Measurements from ENCODE around the gene MEMO1. TPM values are rescaled to one million over a fixed set of nuclear protein-coding genes. Genes with fewer than 3 reads are reported as not detected.

The MEMO1 gene
- total and polyA plus RNA-seq, 11 donors: 20.1 to 94.8 (median 53.0) TPM

DNA sequence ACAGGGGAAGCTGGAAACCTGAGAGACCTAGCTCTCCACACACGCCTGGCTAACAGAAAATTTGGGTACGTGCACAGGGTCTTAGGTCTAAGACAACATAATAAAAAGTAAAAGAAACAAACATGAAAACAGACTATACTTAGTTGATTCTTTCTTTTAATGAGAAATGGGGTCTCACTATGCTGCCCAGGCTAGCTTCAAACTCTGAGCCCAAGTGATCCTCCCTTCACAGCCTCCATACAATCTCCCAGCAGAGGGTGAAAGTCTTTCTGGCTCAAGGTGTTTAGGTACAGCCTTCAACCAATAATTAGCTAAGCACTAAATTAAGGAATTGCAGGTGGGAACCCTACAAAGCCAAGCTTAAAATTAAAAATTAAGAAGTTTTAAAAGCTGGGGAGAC is 116.2 kb downstream of the MEMO1 start:
- peaks cover 0 to 30% (median 17%) of the 10 kb centered on the region in 9 donors for H3K36me3 ChIP-seq
- peaks cover 0 to 36% (median 14%) of the 10 kb centered on the region in 12 donors for H3K9me3 ChIP-seq
- DNase-seq (no peak), ATAC-seq (no peak)
- TF ChIP-seq, protein P1, sequence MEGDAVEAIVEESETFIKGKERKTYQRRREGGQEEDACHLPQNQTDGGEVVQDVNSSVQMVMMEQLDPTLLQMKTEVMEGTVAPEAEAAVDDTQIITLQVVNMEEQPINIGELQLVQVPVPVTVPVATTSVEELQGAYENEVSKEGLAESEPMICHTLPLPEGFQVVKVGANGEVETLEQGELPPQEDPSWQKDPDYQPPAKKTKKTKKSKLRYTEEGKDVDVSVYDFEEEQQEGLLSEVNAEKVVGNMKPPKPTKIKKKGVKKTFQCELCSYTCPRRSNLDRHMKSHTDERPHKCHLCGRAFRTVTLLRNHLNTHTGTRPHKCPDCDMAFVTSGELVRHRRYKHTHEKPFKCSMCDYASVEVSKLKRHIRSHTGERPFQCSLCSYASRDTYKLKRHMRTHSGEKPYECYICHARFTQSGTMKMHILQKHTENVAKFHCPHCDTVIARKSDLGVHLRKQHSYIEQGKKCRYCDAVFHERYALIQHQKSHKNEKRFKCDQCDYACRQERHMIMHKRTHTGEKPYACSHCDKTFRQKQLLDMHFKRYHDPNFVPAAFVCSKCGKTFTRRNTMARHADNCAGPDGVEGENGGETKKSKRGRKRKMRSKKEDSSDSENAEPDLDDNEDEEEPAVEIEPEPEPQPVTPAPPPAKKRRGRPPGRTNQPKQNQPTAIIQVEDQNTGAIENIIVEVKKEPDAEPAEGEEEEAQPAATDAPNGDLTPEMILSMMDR (IDR thresholded peaks at IDR 0.05): no peak
- TF ChIP-seq POLR2A (IDR thresholded peaks at IDR 0.05): no peak
- H3K27ac ChIP-seq: no peak overlapping the region
- no peaks in the 10 kb centered on the region for H3K27me3 ChIP-seq
- H3K4me3 ChIP-seq: no peak overlapping the region
- H3K4me1 ChIP-seq: peaks cover 0 to 16% (median 0%) of the 10 kb centered on the region in 12 donors
- WGBS, 4 donors: 95 to 100% (median 98%) methylated on average over 2 of the region's 2 CpGs
- intact Hi-C loops (cut with DNase I): loop anchor here in 1 of 10 donors (10.0 kb wide), 1 partner anchor 110 kb away; no protein-coding TSS in a partner anchor

DNA sequence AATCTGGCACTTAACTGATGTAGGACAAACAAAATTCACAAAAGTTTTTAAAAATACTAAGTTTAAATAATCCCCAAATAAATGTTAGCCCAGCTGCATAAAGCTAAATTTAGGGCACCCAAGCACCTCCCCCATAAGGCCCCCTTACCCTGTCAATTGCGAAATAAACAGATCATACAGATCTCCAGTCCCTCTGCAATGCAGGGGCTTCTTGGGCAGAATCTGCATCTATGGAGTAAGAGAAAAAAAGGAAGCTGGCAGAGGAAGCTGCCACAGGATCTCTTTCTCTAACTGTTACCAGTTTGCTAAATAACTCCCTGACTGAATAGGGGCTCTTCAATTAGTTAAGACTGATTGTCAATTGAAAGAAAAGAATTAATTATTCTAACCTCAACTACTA is 117.7 kb downstream of the MEMO1 start:
- TF ChIP-seq POLR2A (IDR thresholded peaks at IDR 0.05): no peak
- TF ChIP-seq, protein P1 (IDR thresholded peaks at IDR 0.05): no peak

GRCh38 chr2:31889044-31889443 is 121.8 kb downstream of the MEMO1 start:
- H3K4me1 ChIP-seq: peaks cover 0 to 30% (median 0%) of the 10 kb centered on the region in 12 donors
- TF ChIP-seq POLR2A (IDR thresholded peaks at IDR 0.05): no peak
- TF ChIP-seq, protein P1 (IDR thresholded peaks at IDR 0.05): no peak
- no peak overlapping the region for H3K27ac ChIP-seq
- no peak for ATAC-seq
- no peak for DNase-seq
- no peak overlapping the region for H3K4me3 ChIP-seq
- no peaks in the 10 kb centered on the region for H3K9me3 ChIP-seq
- no peaks in the 10 kb centered on the region for H3K27me3 ChIP-seq
- peaks cover 0 to 28% (median 10%) of the 10 kb centered on the region in 9 donors for H3K36me3 ChIP-seq
- intact Hi-C loops (cut with DNase I): no loop called here

More for the DNA sequence above, 117.7 kb downstream of the MEMO1 start:
- Histone ChIP-seq H3K27me3 (no peaks in the 10 kb centered on the region), H3K9me3 (peaks cover 0 to 20% (median 11%) of the 10 kb centered on the region in 12 donors), H3K4me3 (no peak overlapping the region), H3K36me3 (peaks cover 0 to 19% (median 8%) of the 10 kb centered on the region in 9 donors), H3K27ac (no peak overlapping the region), H3K4me1 (peaks cover 0 to 25% (median 0%) of the 10 kb centered on the region in 12 donors)
- 84 to 96% (median 89%) methylated on average over 1 of the region's 1 CpG for WGBS, 4 donors
- ATAC-seq: no peak
- no peak for DNase-seq
- intact Hi-C loops (cut with DNase I): loop anchor here in 1 of 10 donors (10.0 kb wide), 1 partner anchor 112 kb away; no protein-coding TSS in a partner anchor

- H3K9me3 ChIP-seq: no peaks in the 10 kb centered on the region
- intact Hi-C loops (cut with DNase I): no loop called here
- H3K4me1 ChIP-seq: peaks cover 0 to 26% (median 0%) of the 10 kb centered on the region in 12 donors
- no peak for TF ChIP-seq POLR2A (IDR thresholded peaks at IDR 0.05)
- TF ChIP-seq, protein P1 (IDR thresholded peaks at IDR 0.05): no peak
- 86 to 97% (median 93%) methylated on average over 1 of the region's 1 CpG for WGBS, 4 donors
- no peak overlapping the region for H3K27ac ChIP-seq
- peaks cover 0 to 28% (median 10%) of the 10 kb centered on the region in 9 donors for H3K36me3 ChIP-seq
- DNase-seq (no peak), ATAC-seq (no peak)
- H3K4me3 ChIP-seq: no peak overlapping the region
- H3K27me3 ChIP-seq: no peaks in the 10 kb centered on the region
Observed at GRCh38 chr2:31888550-31888949, 122.3 kb downstream of the MEMO1 start.
